SK-N-SH (cell line): ENCODE measurements around the gene ARAP1. TPM values are rescaled to one million over a fixed set of nuclear protein-coding genes. Genes with fewer than 3 reads are reported as not detected.

Experiments used
- ELF1 ChIP-seq: IDR thresholded peaks from 2 replicates; pipeline ENCODE4 v1.4.0; 2012
- EP300 ChIP-seq, 2 experiments: IDR thresholded peaks; 2 replicates each; pipeline versions ENCODE4 v1.4.0 to v1.6.1; 2012; ENCODE audit warnings: borderline replicate concordance in 1 of 2, low read depth in 1 of 2, low read length in 1 of 2
- FOSL2 ChIP-seq: IDR thresholded peaks from 2 replicates; pipeline ENCODE4 v1.4.0; 2012; ENCODE audit warnings: low read depth, mild to moderate bottlenecking, moderate library complexity, borderline replicate concordance
- GATA2 ChIP-seq: sonication (generic); formaldehyde crosslinking; IDR thresholded peaks from 2 replicates; pipeline ENCODE4 v1.5.0; 2020; ENCODE audit warnings: mild to moderate bottlenecking, missing genetic modification reagents
- POLR2AphosphoS5 ChIP-seq: IDR thresholded peaks from 2 replicates; pipeline ENCODE4 v1.6.1; 2012; ENCODE audit warnings: low read depth, low read length
- SIN3A ChIP-seq: IDR thresholded peaks from 2 replicates; pipeline ENCODE4 v1.6.1; 2012; ENCODE audit warnings: low read depth, mild to moderate bottlenecking, low read length, moderate library complexity, borderline replicate concordance
- polyA plus RNA-seq, 3 experiments: library from polyadenylated mRNA; depleted of rRNA; stranded (reverse); fragments of >200 nt; gene quantifications; 2 replicates each; pipeline ENCODE4 v1.2.3, GENCODE V29; 2012
- small RNA-seq, 7 experiments: library from RNA; depleted of rRNA; stranded (forward); fragments of <200 nt; gene quantifications; one replicate each; pipeline ENCODE3, GENCODE V24; 2012
- TF ChIP-seq, protein P1 (sequence below): IDR thresholded peaks from 2 replicates; pipeline ENCODE4 v1.4.0; 2012; ENCODE audit warnings: low read depth, borderline replicate concordance
- TF ChIP-seq, protein P2 (sequence below): fragments of 200-600 bp; sonication (generic); IDR thresholded peaks from 2 replicates; pipeline ENCODE4 v1.6.1; 2017; ENCODE audit warnings: antibody characterized with exemption, mild to moderate bottlenecking, moderate library complexity

The ARAP1 gene
- polyA plus RNA-seq, 1 of the 3 experiments (the other 2 are of a cell fraction), result 56.6 TPM

DNA sequence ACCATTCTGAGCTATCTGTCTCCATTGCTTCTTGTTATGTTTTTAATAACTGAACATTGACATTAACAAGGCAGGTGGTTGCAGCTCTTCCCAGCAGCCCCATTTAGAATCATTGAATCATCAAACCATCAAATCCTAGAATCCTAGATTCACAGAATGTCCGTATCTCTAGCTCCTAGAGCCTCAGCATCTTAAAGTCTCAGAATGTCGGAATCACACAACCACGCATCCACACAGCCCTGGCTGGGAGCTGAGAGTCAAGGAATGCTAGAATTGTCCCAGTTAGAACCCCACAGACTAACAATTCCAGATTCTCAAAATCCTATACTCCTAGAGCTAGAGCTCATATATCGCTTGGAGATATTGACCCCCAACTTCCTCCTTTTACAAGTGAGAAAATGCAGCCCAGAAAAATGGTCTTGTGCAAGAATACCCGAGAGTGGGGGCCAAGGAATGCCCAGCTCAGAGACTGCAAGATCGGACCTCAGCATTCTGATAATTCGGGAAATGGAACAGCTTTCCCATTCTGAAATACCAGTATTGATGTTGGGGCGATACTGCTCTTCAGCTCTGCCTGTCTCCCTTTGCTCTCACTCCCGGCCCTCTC lies 116.8 kb downstream of the ARAP1 start (continued):
- TF ChIP-seq, protein P1, sequence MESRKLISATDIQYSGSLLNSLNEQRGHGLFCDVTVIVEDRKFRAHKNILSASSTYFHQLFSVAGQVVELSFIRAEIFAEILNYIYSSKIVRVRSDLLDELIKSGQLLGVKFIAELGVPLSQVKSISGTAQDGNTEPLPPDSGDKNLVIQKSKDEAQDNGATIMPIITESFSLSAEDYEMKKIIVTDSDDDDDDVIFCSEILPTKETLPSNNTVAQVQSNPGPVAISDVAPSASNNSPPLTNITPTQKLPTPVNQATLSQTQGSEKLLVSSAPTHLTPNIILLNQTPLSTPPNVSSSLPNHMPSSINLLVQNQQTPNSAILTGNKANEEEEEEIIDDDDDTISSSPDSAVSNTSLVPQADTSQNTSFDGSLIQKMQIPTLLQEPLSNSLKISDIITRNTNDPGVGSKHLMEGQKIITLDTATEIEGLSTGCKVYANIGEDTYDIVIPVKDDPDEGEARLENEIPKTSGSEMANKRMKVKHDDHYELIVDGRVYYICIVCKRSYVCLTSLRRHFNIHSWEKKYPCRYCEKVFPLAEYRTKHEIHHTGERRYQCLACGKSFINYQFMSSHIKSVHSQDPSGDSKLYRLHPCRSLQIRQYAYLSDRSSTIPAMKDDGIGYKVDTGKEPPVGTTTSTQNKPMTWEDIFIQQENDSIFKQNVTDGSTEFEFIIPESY, result no peak
- TF ChIP-seq FOSL2 (no peak), POLR2AphosphoS5 (no peak), SIN3A (no peak), GATA2 (CRISPR knock-in tag) (no peak), EP300 (IDR thresholded peaks at IDR 0.05; ENCODE audit: borderline replicate concordance in 1 of 2, low read depth in 1 of 2, low read length in 1 of 2) (no peak), ELF1 (no peak)
- TF ChIP-seq, protein P2, sequence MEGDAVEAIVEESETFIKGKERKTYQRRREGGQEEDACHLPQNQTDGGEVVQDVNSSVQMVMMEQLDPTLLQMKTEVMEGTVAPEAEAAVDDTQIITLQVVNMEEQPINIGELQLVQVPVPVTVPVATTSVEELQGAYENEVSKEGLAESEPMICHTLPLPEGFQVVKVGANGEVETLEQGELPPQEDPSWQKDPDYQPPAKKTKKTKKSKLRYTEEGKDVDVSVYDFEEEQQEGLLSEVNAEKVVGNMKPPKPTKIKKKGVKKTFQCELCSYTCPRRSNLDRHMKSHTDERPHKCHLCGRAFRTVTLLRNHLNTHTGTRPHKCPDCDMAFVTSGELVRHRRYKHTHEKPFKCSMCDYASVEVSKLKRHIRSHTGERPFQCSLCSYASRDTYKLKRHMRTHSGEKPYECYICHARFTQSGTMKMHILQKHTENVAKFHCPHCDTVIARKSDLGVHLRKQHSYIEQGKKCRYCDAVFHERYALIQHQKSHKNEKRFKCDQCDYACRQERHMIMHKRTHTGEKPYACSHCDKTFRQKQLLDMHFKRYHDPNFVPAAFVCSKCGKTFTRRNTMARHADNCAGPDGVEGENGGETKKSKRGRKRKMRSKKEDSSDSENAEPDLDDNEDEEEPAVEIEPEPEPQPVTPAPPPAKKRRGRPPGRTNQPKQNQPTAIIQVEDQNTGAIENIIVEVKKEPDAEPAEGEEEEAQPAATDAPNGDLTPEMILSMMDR, result no peak
- TF ChIP-seq, all 33 proteins: peak for 0

Small RNA genes lying within 50 kb of the gene (small RNA-seq; reads per million reads assigned to genes)
- gene MIR4692 (0 reads per million in 7 experiments), gene RF00019 (0 reads per million in 7 experiments)

Other genes starting within 250 kb of the ARAP1 start
- 0.32 and 0.43 TPM in 2 replicates for gene PDE2A, start 78.0 kb downstream of the ARAP1 start, polyA plus RNA-seq (2012; rRNA removed)
- 42.2 and 47.7 TPM in 2 replicates for gene STARD10, start 41.6 kb upstream of the ARAP1 start, polyA plus RNA-seq (2012; rRNA removed)
- 26.9 and 29.4 TPM in 2 replicates for gene ATG16L2, start 62.0 kb upstream of the ARAP1 start, polyA plus RNA-seq (2012; rRNA removed)